Measurements from ENCODE around the gene CA14.
A peak's percentile ranks its signal among the peaks of the same experiment; 100 is the strongest.
"Not testable (repeated sequence)": the region's sequence is repeated elsewhere in the genome, so short reads cannot be mapped to it uniquely, and the experiment has no call there.

CA14 gene

GRCh38 chr1:150236614-150237100, 20.9 kb upstream of the CA14 start:
- H3K9me3 ChIP-seq (ENCODE audit: control insufficient read depth, insufficient read depth, low read length), result no peaks in the 10 kb centered on the region
- H3K36me3 ChIP-seq (ENCODE audit: control insufficient read depth, insufficient read depth, low read length), result no peaks in the 10 kb centered on the region
- H3K4me3 ChIP-seq (ENCODE audit: low read length), result peak overlapping the region; percentile 25; the same call in 1 of the 2 replicates
- H3K4me1 ChIP-seq (ENCODE audit: control insufficient read depth, insufficient read depth, low read length), result no peaks in the 10 kb centered on the region
- DNase-seq (ENCODE audit: low read depth, low spot score), result no peak
- WGBS (ENCODE audit: insufficient coverage, insufficient read length), result no CpG with 5 or more reads among the region's 10 CpGs
- H3K27ac ChIP-seq (ENCODE audit: low read length), result no peak overlapping the region
- no peaks in the 10 kb centered on the region for H3K27me3 ChIP-seq (ENCODE audit: control insufficient read depth, insufficient read depth, low read length)

- WGBS (ENCODE audit: insufficient coverage, insufficient read length), result no CpG with 5 or more reads among the region's 13 CpGs
- not testable (repeated sequence) for H3K9me3 ChIP-seq (ENCODE audit: control insufficient read depth, insufficient read depth, low read length); H3K36me3 ChIP-seq (ENCODE audit: control insufficient read depth, insufficient read depth, low read length); DNase-seq (ENCODE audit: low read depth, low spot score); H3K4me1 ChIP-seq (ENCODE audit: control insufficient read depth, insufficient read depth, low read length); H3K27me3 ChIP-seq (ENCODE audit: control insufficient read depth, insufficient read depth, low read length); H3K27ac ChIP-seq (ENCODE audit: low read length); H3K4me3 ChIP-seq (ENCODE audit: low read length)
These were observed 20.4 kb upstream of the CA14 start for GRCh38 chr1:150237176-150237575.

GRCh38 chr1:150237746-150238145, 19.8 kb upstream of the CA14 start:
- WGBS (ENCODE audit: insufficient coverage, insufficient read length), result no CpG with 5 or more reads among the region's 21 CpGs
- Histone ChIP-seq H3K4me3 (ENCODE audit: low read length) (no peak overlapping the region), H3K36me3 (ENCODE audit: control insufficient read depth, insufficient read depth, low read length) (no peaks in the 10 kb centered on the region), H3K4me1 (ENCODE audit: control insufficient read depth, insufficient read depth, low read length) (no peaks in the 10 kb centered on the region), H3K27me3 (ENCODE audit: control insufficient read depth, insufficient read depth, low read length) (no peaks in the 10 kb centered on the region), H3K9me3 (ENCODE audit: control insufficient read depth, insufficient read depth, low read length) (no peaks in the 10 kb centered on the region), H3K27ac (ENCODE audit: low read length) (no peak overlapping the region)
- DNase-seq (ENCODE audit: low read depth, low spot score), result no peak

GRCh38 chr1:150243003-150243402, 14.6 kb upstream of the CA14 start:
- no peak overlapping the region for H3K4me3 ChIP-seq (ENCODE audit: low read length)
- H3K9me3 ChIP-seq (ENCODE audit: control insufficient read depth, insufficient read depth, low read length), result no peaks in the 10 kb centered on the region
- H3K36me3 ChIP-seq (ENCODE audit: control insufficient read depth, insufficient read depth, low read length), result no peaks in the 10 kb centered on the region
- H3K27me3 ChIP-seq (ENCODE audit: control insufficient read depth, insufficient read depth, low read length), result no peaks in the 10 kb centered on the region
- H3K4me1 ChIP-seq (ENCODE audit: control insufficient read depth, insufficient read depth, low read length), result no peaks in the 10 kb centered on the region
- DNase-seq (ENCODE audit: low read depth, low spot score), result no peak
- H3K27ac ChIP-seq (ENCODE audit: low read length), result no peak overlapping the region
- WGBS (ENCODE audit: insufficient coverage, insufficient read length), result no CpG with 5 or more reads among the region's 3 CpGs

- H3K27ac ChIP-seq (ENCODE audit: low read length), result no peak overlapping the region
- WGBS (ENCODE audit: insufficient coverage, insufficient read length), result no CpG with 5 or more reads among the region's 2 CpGs
- H3K36me3 ChIP-seq (ENCODE audit: control insufficient read depth, insufficient read depth, low read length), result no peaks in the 10 kb centered on the region
- H3K4me1 ChIP-seq (ENCODE audit: control insufficient read depth, insufficient read depth, low read length), result no peaks in the 10 kb centered on the region
- no peaks in the 10 kb centered on the region for H3K27me3 ChIP-seq (ENCODE audit: control insufficient read depth, insufficient read depth, low read length)
- H3K4me3 ChIP-seq (ENCODE audit: low read length), result no peak overlapping the region
- DNase-seq (ENCODE audit: low read depth, low spot score), result no peak
- H3K9me3 ChIP-seq (ENCODE audit: control insufficient read depth, insufficient read depth, low read length), result no peaks in the 10 kb centered on the region
These were observed 7.6 kb upstream of the CA14 start for GRCh38 chr1:150249936-150250335.

- peak overlapping the region; percentile 8 for H3K27ac ChIP-seq (ENCODE audit: low read length)
- no peaks in the 10 kb centered on the region for H3K27me3 ChIP-seq (ENCODE audit: control insufficient read depth, insufficient read depth, low read length)
- no peaks in the 10 kb centered on the region for H3K9me3 ChIP-seq (ENCODE audit: control insufficient read depth, insufficient read depth, low read length)
- no peak overlapping the region; the same call in 1 of the 2 replicates for H3K4me3 ChIP-seq (ENCODE audit: low read length)
- H3K4me1 ChIP-seq (ENCODE audit: control insufficient read depth, insufficient read depth, low read length), result peaks cover 4% of the 10 kb centered on the region; the same call in 1 of the 2 replicates
- no CpG with 5 or more reads among the region's 1 CpG for WGBS (ENCODE audit: insufficient coverage, insufficient read length)
- H3K36me3 ChIP-seq (ENCODE audit: control insufficient read depth, insufficient read depth, low read length), result peaks cover under 1% of the 10 kb centered on the region; the same call in 1 of the 2 replicates
- no peak for DNase-seq (ENCODE audit: low read depth, low spot score)
These were observed 1.4 kb upstream of the CA14 start for GRCh38 chr1:150256198-150256553.

- H3K9me3 ChIP-seq (ENCODE audit: control insufficient read depth, insufficient read depth, low read length), result no peaks in the 10 kb centered on the region
- H3K4me1 ChIP-seq (ENCODE audit: control insufficient read depth, insufficient read depth, low read length), result peaks cover 4% of the 10 kb centered on the region; the same call in 1 of the 2 replicates
- DNase-seq (ENCODE audit: low read depth, low spot score), result no peak
- peak overlapping the region; percentile 8 for H3K27ac ChIP-seq (ENCODE audit: low read length)
- H3K36me3 ChIP-seq (ENCODE audit: control insufficient read depth, insufficient read depth, low read length), result peaks cover 6% of the 10 kb centered on the region; the same call in 1 of the 2 replicates
- no peaks in the 10 kb centered on the region for H3K27me3 ChIP-seq (ENCODE audit: control insufficient read depth, insufficient read depth, low read length)
- peak overlapping the region; percentile 45; the same call in 1 of the 2 replicates for H3K4me3 ChIP-seq (ENCODE audit: low read length)
- no CpG with 5 or more reads among the region's 14 CpGs for WGBS (ENCODE audit: insufficient coverage, insufficient read length)
These were observed 826 bp upstream of the CA14 start for GRCh38 chr1:150256554-150257341.

- H3K27me3 ChIP-seq (ENCODE audit: control insufficient read depth, insufficient read depth, low read length), result no peaks in the 10 kb centered on the region
These were observed 1.6 kb downstream of the CA14 start for GRCh38 chr1:150259217-150259616.

GRCh38 chr1:150259758-150260669, 2.4 kb downstream of the CA14 start:
- H3K4me1 ChIP-seq (ENCODE audit: control insufficient read depth, insufficient read depth, low read length), result peaks cover 4% of the 10 kb centered on the region; the same call in 1 of the 2 replicates
- peaks cover 18% of the 10 kb centered on the region; the same call in 1 of the 2 replicates for H3K36me3 ChIP-seq (ENCODE audit: control insufficient read depth, insufficient read depth, low read length)
- no peaks in the 10 kb centered on the region for H3K27me3 ChIP-seq (ENCODE audit: control insufficient read depth, insufficient read depth, low read length)
- peak overlapping the region; percentile 74 for H3K27ac ChIP-seq (ENCODE audit: low read length)
- no CpG with 5 or more reads among the region's 11 CpGs for WGBS (ENCODE audit: insufficient coverage, insufficient read length)
- peak; percentile 64 for DNase-seq (ENCODE audit: low read depth, low spot score)
- H3K4me3 ChIP-seq (ENCODE audit: low read length), result peak overlapping the region; percentile 45; the same call in 1 of the 2 replicates
- no peaks in the 10 kb centered on the region for H3K9me3 ChIP-seq (ENCODE audit: control insufficient read depth, insufficient read depth, low read length)

More at GRCh38 chr1:150259217-150259616, 1.6 kb downstream of the CA14 start:
- no CpG with 5 or more reads among the region's 4 CpGs for WGBS (ENCODE audit: insufficient coverage, insufficient read length)
- Histone ChIP-seq H3K36me3 (ENCODE audit: control insufficient read depth, insufficient read depth, low read length) (peaks cover 14% of the 10 kb centered on the region; the same call in 1 of the 2 replicates), H3K4me3 (ENCODE audit: low read length) (peak overlapping the region; percentile 45; the same call in 1 of the 2 replicates), H3K9me3 (ENCODE audit: control insufficient read depth, insufficient read depth, low read length) (no peaks in the 10 kb centered on the region), H3K4me1 (ENCODE audit: control insufficient read depth, insufficient read depth, low read length) (peaks cover 4% of the 10 kb centered on the region; the same call in 1 of the 2 replicates), H3K27ac (ENCODE audit: low read length) (peak overlapping the region; percentile 53)
- no peak for DNase-seq (ENCODE audit: low read depth, low spot score)

- no peak for DNase-seq (ENCODE audit: low read depth, low spot score)
- Histone ChIP-seq H3K4me1 (ENCODE audit: control insufficient read depth, insufficient read depth, low read length) (peaks cover 3% of the 10 kb centered on the region; the same call in 1 of the 2 replicates), H3K27me3 (ENCODE audit: control insufficient read depth, insufficient read depth, low read length) (no peaks in the 10 kb centered on the region), H3K27ac (ENCODE audit: low read length) (no peak overlapping the region), H3K9me3 (ENCODE audit: control insufficient read depth, insufficient read depth, low read length) (no peaks in the 10 kb centered on the region), H3K36me3 (ENCODE audit: control insufficient read depth, insufficient read depth, low read length) (peaks cover 25% of the 10 kb centered on the region), H3K4me3 (ENCODE audit: low read length) (no peak overlapping the region)
- no CpG with 5 or more reads among the region's 6 CpGs for WGBS (ENCODE audit: insufficient coverage, insufficient read length)
These were observed 3.8 kb downstream of the CA14 start for GRCh38 chr1:150261367-150261766.

All from iPS DF 6.9 (cell line).